T-helper 1 cell (primary cell): ENCODE measurements around the gene SYT13.
A peak's percentile ranks its signal among the peaks of the same experiment; 100 is the strongest.
"Not testable (repeated sequence)": the region's sequence is repeated elsewhere in the genome, so short reads cannot be mapped to it uniquely, and the experiment has no call there.

Experiments
- DNase-seq, 5 donors: peaks; one replicate each; pipeline ENCODE4 v3.0.0-alpha.2; 2012 to 2020

SYT13 gene

DNA sequence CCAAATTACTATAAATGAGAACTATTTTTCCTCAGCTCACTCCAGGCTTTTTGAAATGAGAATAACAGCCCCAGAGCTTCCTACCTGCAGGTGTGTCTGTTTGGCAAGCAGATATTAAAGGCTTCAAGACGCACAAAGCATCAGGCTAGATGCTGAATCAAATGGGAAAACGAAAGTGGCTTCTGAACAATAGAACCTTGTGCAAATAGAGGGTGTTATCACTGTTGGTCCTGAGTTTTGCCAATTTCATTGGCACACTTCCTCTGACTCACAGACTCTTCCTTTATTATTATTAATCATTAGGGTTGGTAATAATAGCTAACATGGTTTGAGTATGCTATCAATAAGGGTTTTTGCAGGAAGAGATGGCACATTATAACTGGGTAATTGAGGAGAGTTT lies 13.4 kb downstream of the SYT13 start:
- DNase-seq = no peak

DNA sequence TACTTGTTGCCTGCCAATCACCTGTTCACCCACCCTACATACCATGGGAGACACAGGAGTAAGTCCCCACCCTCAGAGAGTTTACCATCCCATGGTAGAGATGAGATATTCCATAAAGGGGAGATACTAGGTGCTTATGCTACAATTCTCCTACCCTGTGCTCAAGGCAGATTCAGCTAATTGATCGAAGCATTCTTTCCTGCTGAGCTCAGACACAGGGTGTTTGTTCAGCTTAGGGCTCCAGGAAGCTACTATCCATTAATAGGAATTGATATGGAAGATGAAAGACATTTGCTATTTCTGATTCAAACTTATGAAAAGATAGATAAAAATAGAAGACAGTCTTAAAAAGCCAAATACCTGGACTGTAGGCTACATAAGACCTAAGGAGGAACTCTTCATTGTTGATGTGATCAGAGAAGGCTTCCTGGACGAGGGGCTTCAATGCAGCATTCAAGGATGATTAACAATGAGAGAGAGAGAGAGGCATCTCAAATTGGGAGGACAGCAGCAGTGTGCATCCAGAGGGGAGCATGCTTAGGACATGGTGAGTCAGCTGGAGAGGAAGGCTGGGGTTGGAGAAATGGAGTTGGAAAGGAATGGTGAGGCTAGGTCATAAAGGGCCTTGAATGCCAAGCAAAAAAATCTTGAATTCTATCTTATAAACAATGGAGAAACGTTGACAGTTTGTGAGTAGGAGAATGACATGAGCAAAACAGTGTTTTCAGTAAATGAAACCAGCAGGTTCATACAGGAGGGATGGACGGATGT lies 15.0 kb downstream of the SYT13 start:
- no peak for DNase-seq

DNA sequence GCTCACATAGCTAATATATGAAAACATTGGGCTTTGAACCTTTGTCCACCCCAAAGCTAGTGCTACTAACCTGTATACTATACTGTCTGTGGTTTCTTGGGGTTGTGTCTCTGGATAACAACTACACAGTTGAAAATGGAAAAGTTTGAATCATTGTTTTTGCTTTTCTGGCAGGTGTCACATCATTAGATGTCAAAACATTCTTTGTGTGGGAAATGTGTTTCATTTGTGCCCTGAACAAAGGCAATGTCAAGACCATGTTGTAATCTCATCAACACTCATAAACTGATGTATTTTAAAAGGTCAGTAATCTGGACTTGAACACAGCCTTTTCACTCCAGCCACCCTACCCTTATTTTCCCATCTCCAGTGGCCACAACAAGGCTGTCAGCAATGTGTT lies 16.5 kb downstream of the SYT13 start:
- no peak for DNase-seq

DNA sequence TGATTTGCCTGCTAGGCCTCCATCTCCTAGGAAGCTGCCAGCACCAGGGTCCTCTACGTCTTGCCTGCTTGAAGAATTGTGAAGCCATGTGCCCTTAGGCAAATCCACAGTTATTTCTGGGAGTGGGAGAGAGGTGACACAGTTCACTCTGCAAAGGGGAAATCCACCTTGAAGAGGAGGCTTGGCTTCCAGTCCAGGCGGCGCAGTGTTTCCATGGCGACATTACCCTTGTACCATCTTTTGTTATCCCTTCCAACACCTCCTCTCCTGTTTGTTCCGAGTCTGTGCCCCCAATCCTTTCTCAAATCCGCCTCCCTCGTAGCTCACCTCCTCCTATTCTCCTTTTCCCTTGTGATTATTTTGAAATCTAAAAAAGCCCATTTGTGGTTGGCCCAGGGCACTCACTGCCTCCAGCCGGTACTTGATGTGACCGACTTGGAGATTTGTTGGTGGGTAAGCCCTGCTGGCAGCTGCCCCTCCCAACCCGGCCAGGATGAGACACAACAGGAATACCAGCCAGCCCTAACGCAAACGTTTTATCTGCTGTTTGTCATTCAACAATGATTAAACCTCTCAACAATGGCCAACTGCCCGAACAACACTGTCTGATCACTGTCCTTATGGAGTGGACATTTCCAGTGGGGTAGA lies 18.4 kb downstream of the SYT13 start:
- no peak for DNase-seq

DNA sequence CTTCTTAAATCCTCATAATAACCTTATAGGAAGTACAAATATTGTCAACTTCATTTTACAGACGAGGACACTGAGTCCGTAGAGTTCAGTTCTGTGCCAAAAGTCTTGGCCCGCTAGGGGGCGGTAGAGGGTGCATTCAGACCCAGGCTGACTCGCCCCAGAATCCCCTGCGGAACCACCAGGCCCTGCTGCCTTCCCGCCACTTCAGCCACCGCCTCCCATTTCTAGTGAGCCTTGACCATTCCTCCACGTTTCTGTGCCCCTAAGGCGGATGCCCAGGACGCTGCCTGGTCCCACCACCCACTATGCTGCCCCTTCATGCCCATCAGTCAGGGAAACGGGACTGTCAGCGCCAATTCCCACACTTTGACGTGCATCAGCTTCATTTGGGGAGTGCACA lies 19.1 kb downstream of the SYT13 start:
- peak in 1 of 5 donors; percentile 4 for DNase-seq

DNA sequence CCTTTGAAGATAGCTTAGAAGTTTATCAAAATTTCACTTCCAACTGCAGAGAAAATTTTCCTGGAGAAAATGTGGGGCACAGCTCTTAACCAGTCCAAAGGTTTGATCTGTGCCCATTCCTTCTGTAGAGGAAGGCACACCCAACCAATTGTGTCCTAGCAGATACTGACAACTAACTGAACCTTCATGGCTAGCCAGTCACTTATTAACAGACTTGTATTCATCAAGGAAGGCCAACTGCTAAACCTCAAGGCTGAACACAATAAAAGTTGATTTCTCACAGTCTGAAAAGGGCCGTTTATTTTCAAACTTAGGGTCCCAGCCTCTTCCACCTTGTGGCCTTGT lies 19.5 kb downstream of the SYT13 start:
- no peak for DNase-seq

DNA sequence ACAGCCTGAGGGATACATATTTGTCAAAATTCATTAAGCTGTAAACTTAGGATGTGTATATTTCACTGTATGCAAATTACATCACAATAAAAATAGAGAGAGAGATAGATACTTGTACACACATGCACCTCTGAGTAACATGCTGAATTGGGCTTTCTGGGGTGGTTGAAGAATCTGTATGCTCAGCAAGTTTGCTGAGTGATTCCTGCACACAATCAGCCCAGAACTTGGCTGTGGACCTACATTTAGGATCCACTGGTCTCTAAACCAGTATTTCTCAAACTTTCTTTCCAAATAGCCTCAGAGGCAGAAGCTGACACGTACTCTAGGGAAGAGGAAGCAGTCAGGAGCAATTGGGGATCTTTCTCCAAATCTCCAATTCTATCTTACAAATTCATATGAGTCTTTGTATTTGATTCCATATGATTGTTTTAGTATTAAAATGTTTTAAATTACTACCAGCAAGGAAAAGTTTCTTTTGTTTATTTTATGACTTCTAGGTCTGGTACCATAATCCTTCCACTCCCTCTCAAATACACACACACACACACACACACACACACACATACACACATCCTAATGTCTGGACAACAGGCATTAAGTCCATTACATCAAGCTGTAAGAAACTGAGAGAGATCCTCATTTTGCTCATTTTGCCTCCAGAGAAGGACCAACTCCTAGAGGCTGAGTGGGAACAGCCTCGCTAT lies 20.0 kb downstream of the SYT13 start:
- DNase-seq = no peak

DNA sequence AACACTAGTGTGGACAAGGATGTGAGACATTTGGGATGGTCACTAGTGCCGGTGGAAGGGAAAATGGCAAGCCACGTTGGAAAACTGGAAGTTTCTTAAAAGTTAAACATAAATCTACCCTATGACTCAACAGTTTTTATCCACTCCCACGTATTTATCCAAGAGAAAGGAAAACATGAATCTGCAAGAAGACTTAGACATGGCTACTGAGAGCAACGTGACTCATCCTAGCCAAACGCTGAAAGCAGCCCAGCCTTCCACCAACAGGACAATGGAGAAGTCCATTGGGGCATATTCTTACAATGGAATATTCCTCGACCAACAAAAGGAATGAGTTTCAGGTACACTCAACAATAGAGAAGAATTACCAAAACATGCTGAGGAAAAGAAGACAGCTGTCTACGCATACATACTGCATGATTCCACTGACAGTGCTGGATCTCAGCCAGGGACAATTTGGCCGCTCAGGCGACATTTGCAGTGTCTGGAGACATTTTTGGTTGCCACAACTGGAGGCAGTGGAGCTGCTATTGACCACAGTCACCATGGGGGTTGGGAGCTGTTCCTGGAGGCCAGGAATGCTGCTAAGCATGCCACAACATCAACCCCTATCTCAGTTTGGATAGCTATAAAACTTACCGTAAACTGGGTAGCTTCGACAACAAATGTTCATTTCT lies 21.2 kb downstream of the SYT13 start:
- no peak for DNase-seq

DNA sequence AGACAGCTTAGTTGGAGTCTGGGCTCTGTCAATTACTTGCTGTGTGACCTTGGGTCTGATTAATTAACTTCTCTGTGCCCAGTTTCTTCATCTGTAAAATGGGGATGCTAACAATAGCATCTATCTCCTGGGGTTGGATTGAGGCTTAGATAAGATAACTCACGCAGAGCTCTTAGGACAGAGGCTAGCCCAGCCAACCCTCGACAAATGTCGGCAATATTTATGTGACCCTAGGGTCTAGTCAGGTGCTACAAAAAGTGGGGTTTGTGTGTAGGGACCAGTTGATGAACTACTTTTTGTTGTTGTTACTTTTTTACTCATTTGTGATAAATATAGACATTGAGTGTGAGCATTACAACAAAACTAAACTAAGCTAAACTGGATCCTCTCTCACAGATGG lies 22.4 kb downstream of the SYT13 start:
- DNase-seq = no peak

DNA sequence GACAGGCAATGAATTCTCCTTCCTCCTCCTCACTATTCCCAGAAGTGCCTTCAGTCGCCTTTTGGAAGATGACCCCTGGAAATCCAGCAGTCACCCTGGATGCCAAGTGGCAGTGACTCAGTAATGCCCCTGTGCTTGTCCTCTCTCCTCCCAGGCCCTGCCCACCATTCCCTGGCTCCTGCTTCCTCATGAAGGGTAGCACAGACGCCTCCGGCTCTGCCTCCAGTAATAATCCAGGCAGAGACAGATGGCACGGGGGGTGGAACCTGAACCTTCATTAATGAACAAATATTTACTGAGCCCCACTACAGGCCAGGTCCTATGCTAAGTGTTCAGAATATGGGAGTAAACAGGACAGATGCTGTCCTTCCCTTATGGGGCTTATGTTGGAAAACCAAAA lies 23.2 kb downstream of the SYT13 start:
- no peak for DNase-seq

DNA sequence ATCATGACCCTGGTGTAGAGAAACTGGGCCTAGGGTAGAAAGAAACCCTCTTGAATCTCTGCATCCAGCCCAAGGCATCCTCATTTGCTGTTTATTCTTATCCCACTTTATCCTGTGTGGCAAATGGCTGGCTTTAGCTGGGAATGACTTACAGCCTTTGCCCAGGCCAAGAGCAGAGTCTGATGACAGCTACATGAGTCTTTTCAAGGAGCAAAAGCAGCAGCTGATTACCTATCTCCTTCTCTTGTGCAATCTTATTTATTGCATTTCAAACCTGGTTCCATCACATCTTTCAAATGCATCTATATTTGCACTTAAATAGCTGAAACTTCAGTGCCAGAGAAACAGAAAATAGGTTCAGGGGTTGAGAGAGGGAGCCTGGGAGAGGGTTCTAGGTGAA lies 26.1 kb downstream of the SYT13 start:
- DNase-seq = no peak

DNA sequence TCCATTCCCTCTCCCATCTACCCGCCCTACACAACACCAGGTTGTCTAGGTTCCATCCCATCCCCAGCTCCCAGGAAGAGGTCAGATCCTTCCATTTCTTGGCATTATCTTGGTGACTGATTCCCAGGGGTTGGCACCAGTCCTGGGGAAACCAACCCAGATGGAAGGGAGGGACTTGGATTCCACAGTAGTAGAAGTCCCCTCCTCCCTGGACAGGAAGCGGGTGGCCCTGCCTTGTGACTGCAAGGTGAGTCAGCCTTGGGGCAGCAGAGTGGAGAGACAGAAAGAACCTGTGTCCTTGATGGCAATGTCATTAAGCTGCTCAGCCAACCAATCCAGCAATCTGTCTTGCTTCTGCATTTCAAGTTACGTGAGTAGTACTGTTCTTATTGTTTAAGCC lies 26.5 kb downstream of the SYT13 start:
- no peak for DNase-seq

DNA sequence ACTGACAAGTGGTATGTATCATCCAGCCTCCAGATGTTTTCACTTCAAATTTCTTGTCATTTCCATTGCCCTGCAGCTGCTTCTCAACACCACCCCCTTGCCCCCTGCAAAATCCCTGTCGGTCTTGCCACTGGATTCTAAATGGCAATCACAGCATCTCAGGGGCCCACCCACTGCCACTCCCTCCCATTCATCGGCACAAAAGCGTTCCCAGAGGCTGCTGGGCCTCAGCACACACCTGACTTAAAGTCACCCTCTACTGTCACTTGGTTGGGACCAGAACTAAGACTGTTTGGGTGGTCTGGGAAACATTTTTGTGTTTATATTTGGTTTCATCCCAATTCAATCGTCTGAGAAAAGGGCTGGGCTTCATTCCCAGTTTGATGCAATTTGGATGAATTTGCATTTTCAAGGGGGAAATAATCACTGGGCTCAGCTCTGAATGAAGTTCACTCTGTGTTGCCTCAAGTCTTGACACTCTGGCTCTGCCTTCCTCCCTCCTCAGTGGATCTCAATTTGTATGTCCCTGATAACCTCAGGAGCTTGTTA lies 27.1 kb downstream of the SYT13 start:
- no peak for DNase-seq

DNA sequence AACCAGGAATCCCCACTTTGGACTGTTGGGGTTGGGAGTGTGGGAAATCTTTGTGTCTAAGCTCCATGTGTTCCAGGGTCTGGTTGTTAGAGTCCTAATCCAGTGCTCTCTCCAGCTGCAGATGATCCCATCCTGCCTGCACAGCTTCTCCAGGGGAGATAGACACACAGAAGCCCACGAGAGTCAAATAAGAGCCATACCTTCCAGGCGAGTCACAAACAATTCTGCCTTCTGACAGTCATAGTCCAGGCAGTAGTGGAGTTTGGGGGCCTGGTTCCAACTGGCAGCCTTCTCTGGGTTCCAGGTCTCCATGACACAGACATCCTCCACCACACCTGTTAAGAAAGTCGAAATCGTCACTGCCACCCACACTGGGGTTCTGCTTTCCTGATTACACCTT lies 32.1 kb downstream of the SYT13 start:
- DNase-seq = no peak

DNA sequence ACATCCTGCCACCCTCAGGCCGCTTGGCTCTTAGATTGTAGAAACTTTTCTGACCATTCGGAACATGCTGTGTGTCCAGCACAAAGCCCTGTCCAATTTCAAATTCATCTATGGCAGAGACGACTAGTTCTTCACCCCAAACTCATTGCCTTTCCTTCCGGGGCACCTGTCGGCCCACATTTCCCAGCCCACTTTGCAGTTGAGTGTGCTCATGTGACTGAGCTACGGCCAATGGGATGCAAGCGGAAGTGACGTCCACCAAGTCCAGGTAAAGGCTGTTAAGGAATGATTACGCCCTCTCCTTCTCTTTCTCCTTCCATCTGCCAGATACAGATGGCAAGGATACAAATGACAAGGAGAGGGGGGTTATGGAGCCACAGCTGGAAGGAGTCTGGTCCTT lies 32.5 kb downstream of the SYT13 start:
- no peak for DNase-seq

DNA sequence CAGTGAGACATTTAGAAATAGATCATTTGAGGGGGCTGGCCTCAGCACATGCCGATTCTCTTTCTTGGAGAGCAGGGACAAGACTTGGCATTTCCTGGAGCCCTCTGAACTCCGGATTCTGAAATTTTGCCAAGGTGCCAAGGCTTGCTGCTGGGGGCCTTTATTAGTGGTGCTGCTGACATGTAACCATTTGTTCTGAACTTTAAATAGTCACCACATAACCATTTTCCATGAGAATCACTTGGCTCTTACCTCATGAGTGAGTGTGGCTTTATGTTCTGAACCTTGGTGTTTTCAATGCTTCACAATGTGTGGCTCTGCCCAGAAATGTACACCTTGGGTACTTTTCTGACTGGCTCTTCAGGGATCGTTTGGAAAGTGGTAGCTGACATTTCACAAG lies 33.3 kb downstream of the SYT13 start:
- no peak for DNase-seq

DNA sequence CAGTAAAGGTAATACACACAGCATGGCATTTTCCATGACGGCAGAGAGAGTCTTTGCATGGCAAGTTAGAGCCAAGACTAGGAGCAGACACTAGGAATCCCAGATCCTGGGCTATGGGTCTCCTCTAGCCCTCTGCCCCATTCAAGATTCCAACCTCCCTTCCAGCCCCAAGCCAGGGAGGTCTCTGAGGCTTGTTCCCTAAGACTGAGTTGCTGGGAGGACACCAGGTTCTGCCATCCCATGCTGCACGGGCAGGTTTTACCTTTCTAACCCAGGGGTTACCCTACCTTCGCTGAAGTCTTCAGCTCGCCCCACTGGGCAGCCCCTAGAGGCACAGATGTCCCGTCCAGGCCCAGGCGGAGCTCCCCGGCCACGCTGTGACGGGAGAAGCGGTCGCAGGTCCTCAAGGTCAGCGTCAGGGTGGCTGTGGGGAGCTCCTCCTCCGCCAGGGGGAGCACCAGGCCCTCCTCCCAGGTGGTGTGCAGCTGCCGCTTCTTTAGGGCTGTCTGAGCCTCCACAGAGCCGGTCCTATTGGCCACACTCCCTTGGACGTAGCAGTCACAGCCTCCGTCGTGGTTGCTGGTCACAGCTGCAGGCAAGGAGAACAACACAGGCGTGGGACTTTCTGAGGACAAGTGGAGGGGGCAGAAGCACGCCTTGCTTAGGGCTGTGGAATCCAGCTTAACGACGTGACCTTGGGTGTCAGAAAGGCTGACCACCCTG lies 33.8 kb downstream of the SYT13 start:
- no peak for DNase-seq

DNA sequence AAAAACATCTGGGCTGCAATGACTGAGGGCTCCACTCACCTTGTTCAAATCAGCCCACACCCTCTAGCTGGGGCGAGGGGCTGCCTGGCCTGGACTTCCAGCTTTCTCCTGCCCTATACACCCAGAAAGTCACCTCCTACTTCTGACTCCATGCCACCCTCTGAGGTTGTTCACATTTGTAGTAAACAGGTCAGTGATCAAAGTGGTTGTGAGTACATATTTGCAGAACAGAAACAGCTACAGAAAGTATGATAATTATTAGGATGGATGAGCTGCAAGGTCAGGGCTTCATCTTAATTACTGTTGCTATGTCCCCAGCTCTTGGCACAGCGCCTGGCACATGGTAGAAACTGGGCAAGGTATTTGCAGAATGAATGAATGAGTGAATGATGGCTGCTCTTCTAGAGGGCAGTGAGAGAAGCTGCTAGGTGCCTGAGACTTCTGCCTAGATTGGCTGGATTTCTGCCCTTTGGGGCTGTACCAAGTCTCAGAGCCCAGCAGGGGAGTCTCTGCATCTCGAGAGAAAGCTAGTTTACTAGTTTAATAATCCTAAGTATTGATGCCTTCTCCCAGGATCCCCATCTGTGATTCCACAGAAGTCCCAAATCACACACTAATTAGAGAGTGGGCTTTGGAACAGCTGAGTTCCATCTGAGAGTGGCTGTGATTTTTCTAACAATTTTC lies 36.0 kb downstream of the SYT13 start:
- DNase-seq = no peak

DNA sequence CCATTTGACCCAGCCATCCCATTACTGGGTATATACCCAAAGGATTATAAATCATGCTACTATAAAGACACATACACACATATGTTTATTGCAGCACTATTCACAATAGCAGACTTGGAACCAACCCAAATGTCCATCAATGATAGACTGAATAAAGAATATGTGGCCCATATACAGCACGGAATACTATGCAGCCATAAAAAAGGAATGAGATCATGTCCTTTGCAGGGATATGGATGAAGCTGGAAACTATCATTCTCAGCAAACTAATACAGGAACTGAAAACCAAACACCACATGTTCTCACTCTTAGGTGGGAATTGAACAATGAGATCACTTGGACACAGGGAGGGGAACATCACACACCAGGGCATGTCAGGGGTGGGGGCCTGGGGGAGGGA lies 36.8 kb downstream of the SYT13 start:
- DNase-seq = not testable (repeated sequence)

DNA sequence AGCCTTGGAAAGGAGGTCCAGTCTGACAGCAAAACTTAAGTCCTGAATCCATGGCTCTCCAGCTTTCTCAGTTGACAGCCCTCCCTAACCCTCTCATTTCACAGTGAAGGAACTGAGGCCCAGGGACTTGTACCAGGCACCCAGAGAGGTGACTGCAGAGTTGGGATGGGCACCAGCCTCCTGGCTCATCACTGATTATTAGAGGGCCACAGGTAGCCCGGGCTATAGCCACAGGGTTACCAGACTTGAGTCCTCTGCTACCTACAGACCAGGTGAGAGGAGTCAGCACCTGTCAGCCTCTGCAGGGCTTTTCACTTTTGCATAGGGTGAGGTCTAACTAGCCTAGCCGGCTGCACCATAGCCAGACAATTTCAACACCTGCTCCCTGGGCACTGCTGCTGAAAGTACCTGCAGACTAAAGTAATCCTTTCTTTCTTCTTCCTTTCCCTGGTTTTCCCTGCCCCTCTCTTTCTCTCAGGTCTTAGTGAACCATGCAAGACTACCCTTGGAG lies 37.6 kb downstream of the SYT13 start:
- DNase-seq = no peak

DNA sequence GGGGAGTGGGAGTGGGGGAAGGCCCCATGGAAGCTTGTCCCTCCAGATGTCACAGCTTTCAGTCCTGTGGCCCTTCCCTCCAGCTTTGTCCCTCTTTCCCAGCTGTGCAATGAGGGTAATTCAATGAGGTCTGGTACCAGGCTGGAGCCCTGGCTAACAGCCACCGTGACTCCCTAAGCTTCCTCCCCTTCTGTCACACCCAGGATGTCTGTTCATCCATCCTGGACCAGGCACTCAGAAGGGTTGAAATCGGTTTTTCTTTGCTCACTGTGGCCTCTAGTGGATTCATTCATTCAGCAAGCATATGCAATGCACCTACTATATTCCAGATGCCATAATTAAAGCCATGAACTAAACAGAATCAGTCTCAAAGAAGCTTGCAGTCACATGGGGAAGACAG lies 38.7 kb downstream of the SYT13 start:
- no peak for DNase-seq

DNA sequence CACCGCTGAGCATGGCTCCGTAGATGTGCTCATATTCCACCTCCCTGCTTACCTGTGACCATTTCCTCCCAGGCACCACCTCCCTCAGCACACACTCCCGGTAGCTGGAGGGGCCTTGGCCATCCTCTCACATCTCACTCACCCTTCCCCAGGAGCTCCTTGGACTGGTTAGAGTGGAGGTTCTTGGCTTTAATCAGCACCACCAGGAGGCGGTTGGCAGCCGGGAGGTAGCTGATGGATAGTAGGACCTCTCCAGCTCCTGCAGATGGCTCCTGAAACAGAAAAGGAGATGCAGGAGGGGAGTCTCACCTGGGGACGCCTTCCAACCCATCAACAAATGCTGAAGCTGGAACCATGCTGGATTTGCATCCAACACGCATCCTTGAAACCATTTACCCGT lies 39.9 kb downstream of the SYT13 start:
- DNase-seq = no peak
